ENCODE results near the gene MST1.
A peak's percentile ranks its signal among the peaks of the same experiment; 100 is the strongest.

MST1 gene

DNA sequence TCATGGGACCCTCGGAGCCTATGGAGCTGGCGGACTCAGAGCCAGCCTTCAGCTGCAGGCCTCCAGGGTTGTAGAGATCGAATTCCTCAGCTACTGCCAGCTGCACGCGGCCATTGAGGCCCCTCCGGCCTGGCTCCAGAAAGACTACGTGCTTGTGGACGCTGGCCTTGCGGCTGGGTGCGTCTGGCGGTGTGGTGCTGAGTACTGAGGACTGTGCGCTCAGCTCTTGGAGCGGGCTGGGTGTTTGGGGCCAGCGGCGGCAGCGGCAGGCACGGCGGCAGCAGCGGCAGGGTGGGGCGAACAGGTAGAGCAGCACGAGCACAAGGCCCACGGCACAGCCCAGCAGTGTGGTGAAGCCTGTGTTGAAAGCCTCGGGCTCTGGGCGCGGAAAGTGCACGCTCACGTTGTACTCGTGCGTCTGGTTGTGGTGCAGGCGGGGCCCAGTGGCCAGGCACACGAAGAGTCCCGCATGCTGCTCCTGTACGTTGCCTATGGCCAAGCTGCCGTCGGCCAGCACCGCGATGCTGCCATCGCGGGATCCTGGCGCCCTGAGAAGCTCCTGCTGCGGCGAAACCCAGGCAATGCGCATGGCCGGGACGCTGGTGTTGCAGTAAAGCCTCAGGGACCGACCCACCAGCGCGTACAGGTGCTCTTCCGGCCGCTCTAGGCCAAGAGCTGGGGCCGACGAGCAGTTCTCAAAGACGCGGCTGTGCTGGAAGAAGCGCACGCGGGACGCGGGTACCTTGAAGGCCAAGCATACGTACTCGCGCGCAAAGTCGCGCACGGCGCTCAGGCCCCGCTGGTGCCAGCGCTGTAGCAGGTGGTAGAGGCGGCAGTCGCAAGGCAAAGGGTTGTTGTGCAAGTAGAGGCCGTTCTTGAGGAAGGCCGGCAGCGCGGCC, 28.9 kb upstream of the MST1 start:
- peak; percentile 57 for DNase-seq

DNA sequence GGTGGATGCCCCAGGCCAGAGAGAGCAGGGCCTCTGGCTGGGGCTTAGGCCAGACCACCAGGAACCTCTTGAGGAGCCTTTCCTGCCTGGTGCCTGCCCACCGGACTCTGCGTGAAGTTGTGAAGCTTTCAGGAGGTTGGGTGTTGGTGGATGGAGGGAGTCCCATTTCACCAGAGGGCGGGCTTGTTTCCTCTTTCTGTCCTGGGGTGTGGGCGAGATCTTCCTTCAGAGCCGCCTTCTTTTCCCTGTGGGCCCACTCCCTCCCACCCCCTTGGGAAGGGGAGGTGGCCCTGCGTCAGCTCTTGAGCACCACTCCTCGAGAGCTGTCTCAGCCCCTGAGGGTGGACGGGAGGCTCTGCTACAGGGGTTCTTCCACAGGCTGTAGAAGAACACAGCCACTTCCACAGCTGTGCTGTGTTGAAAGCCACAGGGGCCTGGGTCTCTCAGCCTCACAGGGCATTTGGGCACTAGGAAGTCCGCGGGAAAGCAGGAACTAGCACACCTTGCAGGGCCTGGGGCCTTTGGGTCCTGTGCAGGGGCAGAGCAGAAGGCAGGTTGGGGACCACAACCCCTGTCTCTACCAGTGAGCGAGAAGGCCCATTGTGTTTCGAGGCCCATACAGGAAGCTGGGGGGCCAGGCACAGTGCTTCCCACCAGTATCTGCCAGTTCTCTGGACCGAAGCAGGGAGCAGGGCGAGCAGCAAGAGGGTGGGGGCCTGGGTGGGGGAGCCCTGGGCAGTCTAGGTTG, 28.1 kb upstream of the MST1 start:
- peak; percentile 24 for DNase-seq

DNA sequence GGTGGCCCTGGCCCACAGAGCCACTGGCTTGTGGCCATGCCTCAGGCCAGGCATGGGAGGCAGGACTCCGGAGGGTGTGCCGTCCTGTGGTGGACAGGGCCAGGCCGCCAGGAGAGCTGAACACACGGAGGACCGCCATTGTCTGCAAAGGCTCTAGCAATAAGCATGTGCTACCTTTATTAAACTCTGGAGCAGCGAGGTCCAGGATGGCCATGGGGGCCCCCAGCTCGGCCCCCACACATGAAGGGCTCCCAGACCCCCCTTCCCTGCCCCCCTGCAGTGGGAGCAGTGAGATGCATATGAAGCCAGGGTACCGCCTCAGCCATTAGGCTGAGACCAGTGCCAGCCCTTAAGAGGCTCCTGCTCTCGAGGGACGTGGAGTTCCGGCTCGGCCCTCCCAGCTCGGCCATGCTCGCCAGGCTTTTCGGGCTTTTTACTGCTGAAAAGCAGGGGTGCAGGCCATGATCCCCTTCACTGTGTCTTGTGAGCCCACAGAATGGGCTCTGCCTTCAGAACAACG, 27.5 kb upstream of the MST1 start:
- peak; percentile 26 for DNase-seq

DNA sequence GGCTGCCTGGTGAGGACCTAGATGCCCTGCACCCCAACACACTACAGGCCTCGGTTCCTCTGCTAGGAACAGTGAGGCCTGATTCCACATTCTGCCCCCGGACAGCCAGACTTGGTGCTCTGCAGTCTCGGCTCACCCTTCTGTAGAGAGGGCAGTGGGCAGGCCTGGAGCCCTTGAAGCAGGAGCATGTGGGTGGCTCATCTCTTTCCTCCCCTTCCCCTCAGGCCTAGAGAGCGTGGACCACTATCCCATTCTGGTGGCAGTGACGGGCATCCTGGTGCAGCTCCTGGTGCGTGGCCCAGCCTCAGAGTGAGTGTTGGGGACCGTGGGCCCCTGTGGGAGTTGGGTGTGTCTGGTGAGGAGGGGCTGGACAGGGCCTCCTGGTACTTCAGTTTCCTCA, 26.9 kb upstream of the MST1 start:
- DNase-seq: peak; percentile 24

DNA sequence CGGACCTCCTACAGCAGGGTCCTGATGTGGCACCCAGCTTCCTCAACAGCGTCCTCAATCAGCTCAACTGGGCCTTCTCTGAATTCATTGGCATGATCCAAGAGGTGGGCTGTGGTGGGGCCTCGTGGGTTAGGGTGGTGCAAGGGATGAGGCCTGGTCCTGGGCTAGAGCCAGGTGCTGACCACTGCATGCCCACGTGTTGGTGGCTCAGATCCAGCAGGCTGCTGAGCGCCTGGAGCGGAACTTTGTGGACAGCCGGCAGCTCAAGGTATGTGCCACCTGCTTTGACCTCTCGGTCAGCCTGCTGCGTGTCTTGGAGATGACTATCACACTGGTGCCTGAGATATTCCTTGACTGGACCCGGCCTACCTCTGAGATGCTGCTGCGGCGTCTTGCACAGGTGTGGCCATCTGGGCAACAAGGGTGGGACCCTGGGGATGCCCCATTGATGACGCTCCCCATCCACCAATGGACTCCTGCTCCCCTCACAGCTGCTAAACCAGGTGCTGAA, 26.4 kb upstream of the MST1 start:
- DNase-seq: no peak

DNA sequence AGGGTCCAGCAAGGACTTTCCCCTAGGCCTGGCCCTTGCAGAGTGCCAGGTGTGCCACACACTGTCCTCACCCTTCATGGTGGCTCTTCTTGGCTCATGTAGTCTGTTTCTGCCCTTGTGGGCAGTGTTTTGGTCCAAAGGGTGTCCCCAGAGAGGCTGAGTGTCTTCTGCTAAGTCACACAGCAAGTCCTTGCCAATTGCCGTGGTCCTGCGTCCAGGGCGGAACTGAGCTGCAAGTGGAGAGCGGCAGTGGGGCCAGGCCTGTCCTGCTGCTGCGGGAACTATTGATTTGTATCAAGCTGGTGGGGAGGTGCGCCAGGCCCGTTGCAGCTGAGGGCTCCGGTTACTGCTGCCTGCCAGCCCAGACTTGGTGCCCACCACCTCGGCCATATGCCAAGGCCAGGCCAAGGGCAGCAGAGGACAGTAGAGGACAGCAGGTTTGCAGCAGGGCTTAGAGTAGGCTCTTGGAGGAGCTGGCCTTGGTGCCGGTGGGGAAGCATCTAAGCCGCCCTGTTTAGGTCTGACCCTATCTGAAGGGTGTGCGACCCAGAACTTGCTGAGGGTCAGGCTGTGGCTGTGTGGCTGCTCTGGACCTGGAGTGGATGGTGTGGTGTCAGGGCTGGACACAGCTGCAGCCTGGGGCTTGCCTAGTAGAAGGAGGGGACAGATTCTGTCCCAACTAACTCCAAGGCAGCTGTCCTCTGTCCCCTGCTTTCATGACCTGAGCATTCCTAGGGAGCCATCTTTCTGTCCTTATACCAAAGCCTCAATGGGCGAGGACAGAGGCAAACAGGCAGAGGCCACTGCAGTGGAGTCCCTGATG, 25.7 kb upstream of the MST1 start:
- no peak for DNase-seq

DNA sequence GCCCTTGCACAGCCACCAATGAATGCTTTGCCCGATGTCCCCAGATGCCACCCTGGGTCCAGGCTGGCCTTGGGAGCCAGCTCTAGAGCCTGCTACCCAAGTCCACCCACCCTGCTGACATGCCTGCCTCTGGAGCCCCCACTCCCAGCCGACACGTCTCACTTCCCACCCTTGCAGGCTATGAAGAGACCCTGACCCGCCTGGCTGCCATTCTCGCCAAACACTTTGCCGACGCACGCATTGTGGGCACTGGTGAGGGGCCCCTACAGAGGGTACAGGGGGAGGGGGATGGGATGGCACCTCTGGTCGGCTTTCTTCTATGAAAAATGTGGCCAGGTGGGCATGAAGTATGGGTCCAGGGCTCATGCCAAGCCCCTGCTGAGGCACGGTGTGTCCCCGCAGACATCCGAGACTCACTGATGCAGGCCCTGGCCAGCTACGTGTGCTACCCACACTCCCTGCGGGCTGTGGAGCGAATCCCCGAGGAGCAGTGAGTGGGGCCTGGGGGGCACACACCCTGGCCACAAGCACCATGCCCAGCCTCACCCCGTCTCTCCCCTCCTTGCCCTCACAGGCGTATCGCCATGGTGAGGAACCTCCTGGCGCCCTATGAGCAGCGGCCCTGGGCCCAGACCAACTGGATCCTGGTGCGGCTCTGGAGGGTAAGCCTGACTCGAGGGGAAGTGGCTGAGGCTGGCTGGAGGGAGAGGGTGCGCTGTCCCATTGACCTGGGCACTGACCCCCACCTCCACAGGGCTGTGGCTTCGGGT, 24.2 kb upstream of the MST1 start:
- no peak for DNase-seq

DNA sequence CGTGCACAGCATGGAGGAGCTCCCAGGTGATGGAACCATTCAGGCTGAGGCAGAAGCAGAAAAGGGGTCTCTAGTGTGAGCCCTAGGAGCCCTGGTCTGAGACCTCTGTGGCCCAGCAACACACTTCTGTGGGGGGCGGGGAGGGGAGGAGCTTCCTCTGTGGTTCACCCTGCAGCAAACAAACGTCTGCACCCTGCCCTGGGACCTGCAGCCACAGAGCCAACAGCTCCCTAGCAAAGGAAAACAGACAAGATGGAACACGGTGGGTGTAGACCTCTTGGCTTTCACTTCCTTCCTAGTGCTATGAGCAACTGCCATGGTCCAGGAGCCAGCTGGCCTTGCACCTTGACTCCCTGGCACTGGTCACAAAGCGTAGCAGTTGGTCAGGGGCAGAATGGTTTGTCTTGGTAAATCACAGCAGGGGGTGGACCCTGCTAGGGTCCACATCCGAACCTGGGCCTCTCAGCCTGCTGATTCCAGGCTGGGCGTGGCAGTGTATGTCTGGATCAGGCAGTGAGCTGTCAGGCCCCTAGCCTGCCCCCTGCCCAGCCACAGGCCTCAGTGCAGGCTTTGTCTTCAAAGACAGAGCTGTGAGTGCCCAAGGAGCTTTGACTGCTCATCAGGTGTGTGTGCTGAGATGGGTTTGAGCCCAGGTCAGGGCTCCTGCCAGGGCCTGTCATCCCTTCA, 23.5 kb upstream of the MST1 start:
- DNase-seq: no peak

DNA sequence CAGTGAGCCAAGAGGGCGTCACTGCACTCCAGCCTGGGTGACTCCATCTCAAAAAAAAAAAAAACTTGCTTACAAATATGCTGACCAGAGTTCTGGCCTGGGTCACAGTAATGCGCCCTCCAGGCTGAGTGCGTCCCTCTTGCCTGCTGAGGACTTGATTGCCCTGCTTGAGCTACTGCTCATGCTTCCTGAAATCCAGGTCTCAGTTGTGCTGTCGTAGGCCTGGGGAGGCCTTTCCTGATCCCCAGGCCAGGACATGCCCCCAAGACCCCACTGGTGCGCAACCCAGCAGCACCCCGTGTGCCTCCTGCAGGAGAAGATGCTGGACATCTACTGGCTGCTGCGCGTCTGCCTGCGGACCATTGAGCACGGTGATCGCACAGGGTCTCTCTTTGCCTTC, 22.9 kb upstream of the MST1 start:
- no peak for DNase-seq

DNA sequence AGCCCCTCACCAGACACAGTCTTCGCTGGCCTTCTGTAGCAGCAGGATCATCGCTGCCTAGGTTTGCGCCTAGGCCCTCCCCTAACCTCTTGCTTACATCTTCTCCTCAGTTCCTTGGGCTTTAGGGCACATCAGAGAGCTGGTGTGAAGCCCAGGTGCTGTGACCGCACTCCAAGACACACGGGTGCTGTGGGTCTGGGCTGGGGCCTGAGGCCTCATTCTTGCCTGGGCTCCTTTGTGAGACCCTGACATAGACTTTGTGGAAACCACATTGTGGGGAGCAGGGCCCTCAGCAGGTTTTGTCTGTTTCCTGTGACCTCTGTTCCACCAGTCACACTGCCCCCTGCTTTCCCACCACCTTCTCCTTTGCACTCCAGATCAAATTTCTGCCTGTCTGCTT, 22.2 kb upstream of the MST1 start:
- DNase-seq: no peak

DNA sequence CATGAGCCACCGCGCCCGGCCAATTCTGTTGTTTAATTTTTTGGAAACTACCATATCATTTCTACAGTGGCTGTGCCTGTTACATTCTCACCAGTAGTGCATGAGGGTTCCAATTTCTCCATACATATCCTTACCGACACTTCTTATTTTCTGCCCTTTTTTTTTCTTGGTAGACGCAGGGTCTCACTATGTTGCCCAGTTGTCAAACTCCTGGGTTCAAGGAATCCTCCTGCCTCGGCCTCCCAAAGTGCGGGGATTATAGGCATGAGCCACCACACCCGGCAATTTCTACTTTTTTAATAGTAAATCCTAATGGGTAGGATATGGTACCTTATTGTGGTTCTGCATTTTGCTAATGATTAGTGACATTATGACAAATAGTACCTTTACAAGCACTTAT, 20.6 kb upstream of the MST1 start:
- no peak for DNase-seq

DNA sequence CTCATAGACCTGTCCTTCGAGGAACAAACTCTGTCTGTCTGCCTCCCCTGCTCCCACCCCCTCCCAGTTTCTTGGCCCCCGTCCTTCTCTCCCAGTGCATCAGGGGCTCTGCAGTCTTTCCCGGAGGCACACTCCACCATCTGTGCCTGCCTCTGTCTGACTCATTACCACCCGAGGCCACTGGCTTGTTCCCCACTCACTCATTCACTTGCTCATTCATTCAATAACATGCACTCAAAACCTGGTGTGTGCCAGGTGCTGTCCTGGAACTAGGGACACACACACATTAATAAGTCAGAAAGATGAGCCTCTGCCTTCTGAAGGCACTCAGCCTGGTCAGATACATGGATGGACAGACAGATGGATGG, 17.8 kb upstream of the MST1 start:
- no peak for DNase-seq

DNA sequence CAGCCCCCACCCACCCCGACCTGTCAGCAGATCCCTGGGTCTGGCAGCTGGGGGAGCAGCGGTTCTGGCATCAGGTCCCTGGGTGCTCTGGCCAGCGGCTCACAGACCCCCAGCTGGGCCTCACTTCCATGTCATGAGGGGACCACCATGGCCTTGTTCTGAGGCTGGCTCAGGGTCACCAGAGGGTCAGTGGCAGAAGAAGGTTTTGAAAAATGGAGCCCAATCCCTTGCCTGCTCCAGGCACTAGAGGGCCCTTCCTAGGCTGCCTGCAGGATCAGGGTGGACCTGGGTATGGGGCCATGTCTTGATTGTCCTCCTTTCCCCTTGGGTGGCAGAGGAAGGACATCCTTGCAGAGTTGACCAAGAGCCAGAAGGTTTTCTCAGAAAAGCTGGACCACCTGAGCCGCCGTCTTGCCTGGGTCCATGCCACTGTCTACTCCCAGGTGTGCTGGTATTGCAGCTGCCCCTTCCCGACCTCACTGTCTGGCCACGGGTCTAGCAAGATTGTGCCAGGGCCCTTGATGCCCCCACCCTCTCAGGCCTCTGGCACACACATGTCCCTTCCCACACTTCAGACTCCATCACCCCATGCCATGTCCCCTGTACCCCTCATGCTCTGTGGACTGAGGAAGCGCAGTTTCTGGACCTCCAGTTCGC, 17.3 kb upstream of the MST1 start:
- no peak for DNase-seq

DNA sequence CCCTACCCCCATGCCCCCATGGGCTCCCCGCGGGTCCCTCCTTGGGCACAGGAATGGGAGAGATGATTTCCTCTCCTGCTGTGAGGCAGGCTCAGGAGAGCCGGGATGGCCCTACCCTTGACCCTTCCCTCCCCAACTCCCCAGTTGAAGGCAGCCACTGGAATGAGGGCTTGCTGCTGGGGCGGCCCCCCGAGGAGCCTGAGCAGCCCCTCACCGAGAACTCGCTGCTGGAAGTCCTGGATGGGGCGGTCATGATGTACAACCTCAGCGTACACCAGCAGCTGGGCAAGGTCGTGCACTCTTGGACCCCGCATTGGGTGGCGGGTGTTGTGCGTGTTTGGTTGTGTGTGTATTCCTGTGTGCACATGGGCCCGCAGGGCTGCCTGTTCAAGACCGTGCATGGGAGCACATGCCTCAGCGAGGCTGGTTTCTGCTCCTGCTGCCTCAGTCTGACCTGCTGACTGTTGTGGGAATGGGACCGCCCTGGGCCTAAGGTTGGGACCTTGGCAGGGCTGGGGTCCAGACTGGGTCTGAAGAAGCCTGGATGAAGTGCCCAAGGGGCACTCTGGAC, 16.2 kb upstream of the MST1 start:
- no peak for DNase-seq

DNA sequence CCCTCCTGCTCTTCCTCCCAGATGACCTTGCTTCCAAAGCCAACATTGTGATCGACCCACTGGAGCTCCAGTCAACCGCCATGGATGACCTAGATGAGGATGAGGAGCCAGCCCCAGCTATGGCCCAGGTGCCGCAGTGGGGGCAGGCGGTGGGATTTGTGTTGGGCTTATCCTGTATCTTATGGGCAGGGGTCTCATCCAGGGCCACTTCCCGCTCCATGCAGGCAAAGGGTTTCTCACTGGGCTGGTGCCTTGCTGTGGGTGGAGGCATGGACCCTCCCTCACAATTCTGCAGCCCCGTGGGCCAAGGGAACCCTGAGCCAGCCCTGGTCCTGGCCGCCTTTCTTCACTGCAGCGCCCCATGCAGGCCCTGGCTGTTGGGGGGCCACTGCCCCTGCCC, 15.4 kb upstream of the MST1 start:
- DNase-seq: no peak

DNA sequence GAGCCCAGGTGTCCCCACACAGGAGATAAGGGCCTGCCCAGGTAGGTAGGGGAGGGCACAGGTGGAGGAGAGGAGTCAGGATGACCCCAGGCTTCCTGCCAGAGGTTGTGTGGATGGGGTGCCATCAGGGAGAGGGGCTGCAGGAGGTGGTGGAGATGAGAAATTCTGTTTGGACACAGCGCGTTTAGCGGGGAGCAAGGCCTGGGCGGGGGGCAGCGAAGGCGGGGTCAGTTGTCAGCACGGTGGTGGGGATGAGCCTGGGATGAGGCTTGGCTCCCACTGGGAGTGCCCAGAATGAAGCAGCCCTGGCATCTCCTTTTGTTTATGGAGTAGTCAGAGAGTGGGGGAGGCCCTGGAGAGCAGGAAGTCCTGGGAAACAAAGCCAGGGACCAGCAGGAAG, 14.7 kb upstream of the MST1 start:
- no peak for DNase-seq

DNA sequence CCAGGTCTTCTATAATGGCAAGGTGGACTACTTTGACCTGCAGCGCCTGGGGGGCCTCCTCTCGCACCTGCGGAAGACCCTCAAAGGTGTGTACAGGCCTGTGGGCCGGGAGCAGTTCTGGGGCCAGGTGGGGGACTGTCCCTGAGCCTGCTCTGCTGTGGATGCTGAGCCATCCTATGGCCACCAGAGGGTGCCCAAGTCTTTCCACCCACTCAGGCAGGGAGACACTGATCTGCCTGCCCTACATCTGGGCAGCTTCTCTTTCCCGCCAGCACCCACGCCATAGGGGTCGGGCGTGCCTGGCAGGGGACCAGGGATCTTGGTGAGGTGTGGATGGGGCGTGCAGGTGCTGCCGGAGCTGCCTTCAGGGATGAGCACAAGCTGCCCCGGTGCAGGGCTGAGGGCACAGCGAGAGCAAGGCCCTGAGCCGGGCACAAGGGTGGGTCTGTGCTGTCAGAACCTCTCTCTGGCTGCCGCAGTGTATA, 14.2 kb upstream of the MST1 start:
- peak; percentile 71 for DNase-seq

DNA sequence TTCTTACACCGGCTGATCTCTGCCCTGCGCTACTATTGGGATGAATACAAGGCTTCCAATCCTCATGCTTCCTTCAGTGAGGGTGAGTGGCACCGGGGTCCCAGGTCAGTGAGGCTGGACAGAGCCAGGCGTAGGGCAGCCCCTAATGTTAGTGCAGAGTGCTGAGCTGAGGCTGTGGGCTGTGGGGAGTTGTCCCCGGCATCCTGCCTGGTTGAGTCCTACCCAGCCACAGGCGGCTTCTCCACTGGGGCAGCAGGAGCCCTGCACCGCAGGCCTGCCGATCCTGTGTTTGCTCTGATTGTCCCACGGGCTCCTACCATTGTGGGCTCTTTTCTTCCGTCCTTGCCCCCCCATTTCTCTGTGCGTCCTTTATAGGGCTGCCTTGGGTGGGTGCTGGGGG, 13.4 kb upstream of the MST1 start:
- DNase-seq: no peak

DNA sequence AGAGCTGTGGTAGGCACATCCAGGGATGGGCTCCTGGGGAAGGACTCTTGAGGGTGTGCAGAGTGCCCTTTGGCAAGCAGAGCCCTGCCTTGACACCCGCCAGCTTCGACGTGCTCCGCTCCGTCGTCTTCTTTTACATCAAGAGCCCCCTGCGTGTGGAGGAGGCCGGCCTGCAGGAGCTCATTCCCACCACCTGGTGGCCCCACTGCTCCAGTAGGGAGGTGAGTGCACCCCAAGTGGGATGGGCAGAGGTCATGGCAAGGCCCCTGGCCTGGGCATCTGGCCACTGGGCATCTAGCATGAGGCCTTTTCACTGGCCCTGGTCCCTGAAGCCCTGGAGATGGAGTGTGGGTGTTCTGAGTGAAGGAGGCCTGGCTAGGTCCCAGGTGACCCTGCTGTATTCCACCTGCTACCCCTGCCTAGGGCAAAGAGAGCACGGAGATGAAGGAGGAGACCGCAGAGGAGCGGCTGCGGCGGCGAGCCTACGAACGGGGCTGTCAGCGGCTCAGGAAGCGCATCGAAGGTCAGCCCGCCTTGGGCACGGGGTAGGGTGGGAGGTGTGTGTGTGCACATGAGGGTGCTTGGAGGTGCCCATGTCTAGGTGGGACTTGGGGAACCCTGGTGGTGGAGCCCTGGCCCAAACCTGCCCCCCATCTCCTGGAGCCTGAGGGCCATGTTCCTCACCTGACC, 12.3 kb upstream of the MST1 start:
- DNase-seq: no peak
